HCT116 (cell line): ENCODE measurements around the gene PI4KA. TPM values are rescaled to one million over a fixed set of nuclear protein-coding genes. Genes with fewer than 3 reads are reported as not detected.

Experiments used
- ATAC-seq: fragments of 200-7000 bp; cut with Tn5 transposase; 2 replicates; pipeline ENCODE4 v1.9.1; 2020; ENCODE audit warnings: mild to moderate bottlenecking, moderate library complexity
- BruUV-seq: library from RNA; stranded (reverse); fragments of 400-500 nt; replicated peaks from 2 replicates; lab custom pipeline; 2021; lab: Mats Ljungman, UMichigan
- CTCF ChIA-PET: fragments of 300-600 bp; sonication (Branson Sonifier 250); formaldehyde crosslinking; loops from one replicate; lab custom pipeline; 2021; ENCODE audit warnings: antibody characterized with exemption; lab: Charles Lee
- POLR2A ChIA-PET: fragments of 300-600, 350-600 bp; sonication (Branson Sonifier 250); formaldehyde crosslinking; loops from one replicate; lab custom pipeline; 2021; ENCODE audit warnings: antibody characterized with exemption; lab: Charles Lee
- RAD21 ChIA-PET, 2 experiments: fragments of 300-600 bp; sonication (Branson Sonifier 250); formaldehyde crosslinking; loops; one replicate each; lab custom pipeline; 2023; ENCODE audit warnings: low total read pairs in 2 of 2; ENCODE audit not compliant: uncharacterized antibody in 2 of 2, unreplicated experiment in 2 of 2, low non-redundant PET in 1 of 2; lab: Charles Lee
- DNase-seq: peaks from one replicate; pipeline ENCODE4 v3.0.0-alpha.2; 2010; ENCODE audit warnings: low read depth, low spot score
- H2AFZ ChIP-seq: fragments of 200-600 bp; shearing (Covaris generic), sonication (generic); 2 replicates; pipeline ENCODE4 v1.6.1; 2017; ENCODE audit warnings: low read depth, mixed run types, mixed read lengths, antibody characterized with exemption, low read length; ENCODE audit not compliant: poor library complexity, severe bottlenecking
- H3K27ac ChIP-seq: 2 replicates; pipeline ENCODE4 v1.5.1; 2012; ENCODE audit warnings: low read depth, low read length
- H3K27me3 ChIP-seq: fragments of 200-600 bp; sonication (generic); 2 replicates; pipeline ENCODE4 v1.6.1; 2016; ENCODE audit warnings: mixed run types, low read length, mixed read lengths; ENCODE audit not compliant: insufficient read depth
- H3K36me3 ChIP-seq, 2 experiments: fragments of 200-500 bp in 1 of 2; fragments of 200-600 bp in 1 of 2; sonication (Bioruptor generic) in 1 of 2; sonication (generic) in 1 of 2; 2 replicates each; pipeline versions ENCODE4 v1.5.1 to v1.6.1; 2014 to 2016; ENCODE audit warnings: low read length in 2 of 2, inconsistent platforms in 1 of 2, mixed read lengths in 1 of 2, mixed run types in 1 of 2; ENCODE audit not compliant: insufficient read depth in 2 of 2, control insufficient read depth in 1 of 2
- H3K4me1 ChIP-seq, 2 experiments: fragments of 200-600 bp in 1 of 2; sonication (generic) in 1 of 2; 2 replicates each; pipeline versions ENCODE4 v1.5.1 to v1.6.1; 2012 to 2017; ENCODE audit warnings: low read length in 2 of 2, inconsistent platforms in 1 of 2, mild to moderate bottlenecking in 1 of 2, mixed read lengths in 1 of 2, mixed run types in 1 of 2, moderate library complexity in 1 of 2; ENCODE audit not compliant: insufficient read depth in 2 of 2, control insufficient read depth in 1 of 2
- H3K4me2 ChIP-seq: fragments of 200-600 bp; sonication (generic); 2 replicates; pipeline ENCODE4 v1.6.1; 2017; ENCODE audit warnings: mixed run types, low read length, mixed read lengths
- H3K4me3 ChIP-seq, 2 experiments: fragments of 200-600 bp in 1 of 2; sonication (generic) in 1 of 2; replicated peaks in 1 of 2; 2 replicates each; pipeline ENCODE4 v1.5.1; 2011 to 2016; ENCODE audit warnings: low read length in 2 of 2, control low read depth in 1 of 2, low read depth in 1 of 2, mild to moderate bottlenecking in 1 of 2, mixed read lengths in 1 of 2, mixed run types in 1 of 2
- H3K79me2 ChIP-seq: fragments of 200-600 bp; sonication (generic); 2 replicates; pipeline ENCODE4 v1.6.1; 2017; ENCODE audit warnings: mild to moderate bottlenecking, mixed run types, low read length, moderate library complexity, mixed read lengths; ENCODE audit not compliant: insufficient read depth
- H3K9ac ChIP-seq: fragments of 200-600 bp; sonication (generic); 2 replicates; pipeline ENCODE4 v1.6.1; 2016; ENCODE audit warnings: low read length, mixed read lengths
- H3K9me2 ChIP-seq: fragments of 200-600 bp; sonication (generic), shearing (Covaris generic); 2 replicates; pipeline ENCODE4 v1.6.1; 2017; ENCODE audit warnings: mixed run types, mild to moderate bottlenecking, moderate library complexity; ENCODE audit not compliant: insufficient read depth
- H3K9me3 ChIP-seq, 2 experiments: fragments of 200-500 bp in 1 of 2; fragments of 200-600 bp in 1 of 2; sonication (Bioruptor generic) in 1 of 2; sonication (generic) in 1 of 2; 2 replicates each; pipeline ENCODE4 v1.6.1; 2014 to 2017; ENCODE audit warnings: low read length in 2 of 2, mixed read lengths in 2 of 2, inconsistent platforms in 1 of 2, low read depth in 1 of 2, mild to moderate bottlenecking in 1 of 2, mixed run types in 1 of 2, moderate library complexity in 1 of 2; ENCODE audit not compliant: control insufficient read depth in 1 of 2, insufficient read depth in 1 of 2
- H4K20me1 ChIP-seq: fragments of 200-600 bp; sonication (generic), shearing (Covaris generic); 2 replicates; pipeline ENCODE4 v1.6.1; 2017; ENCODE audit warnings: mixed run types, mild to moderate bottlenecking, moderate library complexity; ENCODE audit not compliant: insufficient read depth
- CBX3 ChIP-seq: IDR thresholded peaks from 2 replicates; pipeline ENCODE4 v1.6.1; 2012; ENCODE audit warnings: low read depth
- ELF1 ChIP-seq: IDR thresholded peaks from 2 replicates; pipeline ENCODE4 v1.6.1; 2012; ENCODE audit warnings: low read depth, borderline replicate concordance
- EZH2phosphoT487 ChIP-seq: fragments of 200-600 bp; IDR thresholded peaks from 2 replicates; pipeline ENCODE4 v1.6.1; 2018; ENCODE audit warnings: antibody characterized with exemption, borderline replicate concordance
- POLR2AphosphoS5 ChIP-seq: IDR thresholded peaks from 2 replicates; pipeline ENCODE4 v1.6.1; 2011; ENCODE audit warnings: mild to moderate bottlenecking, low read depth, low read length, moderate library complexity
- SIN3A ChIP-seq: IDR thresholded peaks from 2 replicates; pipeline ENCODE4 v1.6.1; 2012; ENCODE audit warnings: low read depth
- SRF ChIP-seq: IDR thresholded peaks from 2 replicates; pipeline ENCODE4 v1.6.1; 2012; ENCODE audit warnings: low read depth
- ZFX ChIP-seq: fragments of 450-650 bp; IDR thresholded peaks from 2 replicates; pipeline ENCODE4 v1.6.1; 2017
- ZNF274 ChIP-seq: fragments of 200-500 bp; sonication (Bioruptor generic); IDR thresholded peaks from 2 replicates; pipeline ENCODE4 v1.6.1; 2014; ENCODE audit warnings: mild to moderate bottlenecking, low read depth, low read length, inconsistent platforms
- intact Hi-C: fragments of 100-400 bp; cut with micrococcal nuclease; formaldehyde crosslinking; loops from 2 replicates; pipeline ENCODE4 v1.10.0; 2022
- total RNA-seq: library from RNA; stranded (reverse); gene quantifications from one replicate; pipeline ENCODE4 v1.2.1, GENCODE V29; 2021; ENCODE audit not compliant: unreplicated experiment
- TF ChIP-seq, protein P1 (sequence below): IDR thresholded peaks from 2 replicates; pipeline ENCODE4 v1.6.1; 2012

The PI4KA gene
- total RNA-seq, 1 experiment from 2014 or later: 59.6 TPM

DNA sequence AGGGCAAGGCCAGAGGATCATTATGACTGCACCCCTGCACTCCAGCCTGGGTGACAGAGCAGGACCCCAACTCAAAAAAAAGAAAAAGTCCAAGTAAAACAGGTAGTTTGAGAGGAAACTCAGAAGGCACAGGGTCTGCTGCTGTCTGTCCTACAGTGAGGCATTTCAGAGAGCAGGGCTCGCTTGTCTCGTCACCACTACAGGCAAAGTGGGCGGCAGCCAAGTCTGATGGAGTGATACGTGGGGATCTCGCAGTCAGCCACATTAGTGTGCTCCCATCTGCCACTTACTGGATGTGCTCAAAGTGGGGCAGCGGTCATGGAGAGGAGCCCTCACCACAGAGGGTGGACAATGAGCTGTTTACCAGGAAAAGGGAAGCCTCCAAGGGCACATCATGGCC, 42.1 kb downstream of the PI4KA start (continued):
- no peak for TF ChIP-seq ZNF274

- POLR2A ChIA-PET: no interaction called here
- BruUV-seq: no TSS peak
- Histone ChIP-seq H3K9me2 (no peaks in the 10 kb centered on the region), H3K36me3 (peaks cover 5 to 9% of the 10 kb centered on the region in 2 experiments; a peak in 1 of 4 replicates), H3K9ac (no peak overlapping the region), H3K9me3 (no peaks in the 10 kb centered on the region), H3K4me2 (no peak overlapping the region), H3K27ac (no peak overlapping the region), H3K79me2 (no peaks in the 10 kb centered on the region), H2AFZ (no peak overlapping the region)
- no peak for DNase-seq
- RAD21 ChIA-PET: interaction anchor here in 1 of 2 experiments (0.7 kb wide), 1 partner anchor 167 kb away, joined by 5 read pairs; the partner anchor contains the start of gene LZTR1
- CTCF ChIA-PET: no interaction called here
- no peak for ATAC-seq
- intact Hi-C loops: no loop called here
- TF ChIP-seq ZNF274 (no peak), CBX3 (no peak), POLR2AphosphoS5 (no peak), ZFX (no peak)
- TF ChIP-seq, all 23 proteins: peak for 0
- Histone ChIP-seq H3K4me3 (no peak overlapping the region), H4K20me1 (no peaks in the 10 kb centered on the region), H3K4me1 (no peaks in the 10 kb centered on the region), H3K27me3 (no peaks in the 10 kb centered on the region)
Observed at GRCh38 chr22:20815477-20816050, 43.0 kb downstream of the PI4KA start.

DNA sequence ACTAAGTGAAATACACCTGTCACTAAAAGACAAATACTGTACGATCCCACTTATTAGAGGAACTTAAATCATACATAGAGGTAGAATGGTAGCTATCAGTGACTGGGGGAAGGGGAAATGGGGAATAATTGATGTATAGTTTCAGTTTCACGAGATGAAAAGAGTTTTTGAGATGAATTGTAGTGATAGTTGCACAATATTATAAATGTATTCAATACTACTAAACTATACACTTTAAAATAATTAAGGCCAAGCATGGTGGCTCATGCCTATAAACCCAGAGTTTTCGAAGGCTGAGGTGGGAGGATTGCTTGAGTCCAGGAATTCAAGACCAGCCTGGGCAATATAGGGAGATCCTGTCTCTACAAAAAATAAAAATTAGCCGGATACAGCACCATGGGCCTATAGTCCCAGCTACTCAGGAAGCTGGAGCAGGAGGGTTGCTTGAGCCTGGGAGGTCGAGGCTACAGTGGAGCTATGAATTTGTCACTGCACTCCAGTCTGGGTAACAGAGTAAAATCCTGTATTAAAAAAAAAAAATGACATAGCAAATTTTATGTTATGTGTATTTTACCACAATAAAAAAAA, 44.3 kb downstream of the PI4KA start:
- BruUV-seq: no TSS peak
- no peaks in the 10 kb centered on the region for H4K20me1 ChIP-seq
- no peak overlapping the region for H2AFZ ChIP-seq
- H3K9ac ChIP-seq: no peak overlapping the region
- no peak overlapping the region for H3K4me3 ChIP-seq
- intact Hi-C loops: no loop called here
- no peak overlapping the region for H3K4me2 ChIP-seq
- no peaks in the 10 kb centered on the region for H3K27me3 ChIP-seq
- ChIA-PET RAD21 (no interaction called here), POLR2A (no interaction called here), CTCF (no interaction called here)
- ATAC-seq: no peak
- no peaks in the 10 kb centered on the region for H3K4me1 ChIP-seq
- TF ChIP-seq ELF1 (no peak), EZH2phosphoT487 (no peak), SIN3A (no peak), POLR2AphosphoS5 (no peak), SRF (no peak)
- TF ChIP-seq, protein P1, sequence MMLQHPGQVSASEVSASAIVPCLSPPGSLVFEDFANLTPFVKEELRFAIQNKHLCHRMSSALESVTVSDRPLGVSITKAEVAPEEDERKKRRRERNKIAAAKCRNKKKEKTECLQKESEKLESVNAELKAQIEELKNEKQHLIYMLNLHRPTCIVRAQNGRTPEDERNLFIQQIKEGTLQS: no peak
- no peaks in the 10 kb centered on the region for H3K9me2 ChIP-seq
- peaks cover 0 to 9% of the 10 kb centered on the region in 2 experiments; a peak in 1 of 4 replicates for H3K36me3 ChIP-seq
- no peaks in the 10 kb centered on the region for H3K79me2 ChIP-seq
- no peak overlapping the region for H3K27ac ChIP-seq
- DNase-seq: no peak
- H3K9me3 ChIP-seq: no peaks in the 10 kb centered on the region
